LNCaP clone FGC (cell line): ENCODE data around the gene SCAANT1.

ENCODE experiments used
- DNase-seq: peaks from one replicate; pipeline ENCODE4 v3.0.0-alpha.2; 2011; ENCODE audit warnings: low read depth
- H3K4me3 ChIP-seq: 2 replicates; pipeline ENCODE4 v1.5.1; 2011; ENCODE audit warnings: mild to moderate bottlenecking, low read depth, low read length, control low read depth
- TF ChIP-seq, protein P1 (sequence below): IDR thresholded peaks from 2 replicates; pipeline ENCODE4 v1.5.1; 2012; ENCODE audit warnings: mild to moderate bottlenecking; ENCODE audit not compliant: control insufficient read depth, insufficient read depth; ENCODE audit errors: extremely low read depth

Gene SCAANT1

GRCh38 chr3:63945558-63946096 is 33.4 kb upstream of the SCAANT1 start:
- H3K4me3 ChIP-seq: no peak overlapping the region
- no peak for DNase-seq
- TF ChIP-seq, protein P1, sequence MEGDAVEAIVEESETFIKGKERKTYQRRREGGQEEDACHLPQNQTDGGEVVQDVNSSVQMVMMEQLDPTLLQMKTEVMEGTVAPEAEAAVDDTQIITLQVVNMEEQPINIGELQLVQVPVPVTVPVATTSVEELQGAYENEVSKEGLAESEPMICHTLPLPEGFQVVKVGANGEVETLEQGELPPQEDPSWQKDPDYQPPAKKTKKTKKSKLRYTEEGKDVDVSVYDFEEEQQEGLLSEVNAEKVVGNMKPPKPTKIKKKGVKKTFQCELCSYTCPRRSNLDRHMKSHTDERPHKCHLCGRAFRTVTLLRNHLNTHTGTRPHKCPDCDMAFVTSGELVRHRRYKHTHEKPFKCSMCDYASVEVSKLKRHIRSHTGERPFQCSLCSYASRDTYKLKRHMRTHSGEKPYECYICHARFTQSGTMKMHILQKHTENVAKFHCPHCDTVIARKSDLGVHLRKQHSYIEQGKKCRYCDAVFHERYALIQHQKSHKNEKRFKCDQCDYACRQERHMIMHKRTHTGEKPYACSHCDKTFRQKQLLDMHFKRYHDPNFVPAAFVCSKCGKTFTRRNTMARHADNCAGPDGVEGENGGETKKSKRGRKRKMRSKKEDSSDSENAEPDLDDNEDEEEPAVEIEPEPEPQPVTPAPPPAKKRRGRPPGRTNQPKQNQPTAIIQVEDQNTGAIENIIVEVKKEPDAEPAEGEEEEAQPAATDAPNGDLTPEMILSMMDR: no peak

DNA sequence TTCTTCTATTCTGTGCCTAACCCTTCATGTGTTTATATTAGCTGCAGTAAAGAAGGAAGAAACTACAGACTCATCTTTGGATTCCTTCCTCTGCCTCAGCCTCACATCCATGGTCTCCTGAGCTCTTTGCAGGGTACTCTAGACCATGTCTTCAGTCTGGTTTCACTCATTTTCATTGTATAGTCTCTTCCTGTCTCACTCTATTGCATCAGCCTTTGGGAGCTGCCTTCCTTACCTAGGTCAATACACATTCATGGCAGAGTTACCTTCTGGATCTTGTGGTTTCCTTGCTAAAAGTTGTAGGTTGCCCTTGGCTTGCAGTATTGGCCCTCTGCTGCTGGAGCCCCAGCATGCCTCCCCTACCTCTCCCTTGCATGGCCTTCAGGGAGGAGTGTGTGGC is 31.5 kb upstream of the SCAANT1 start:
- TF ChIP-seq, protein P1: no peak
- no peak for DNase-seq
- no peak overlapping the region for H3K4me3 ChIP-seq

- no peak overlapping the region for H3K4me3 ChIP-seq
- no peak for DNase-seq
- TF ChIP-seq, protein P1: no peak
Measured at GRCh38 chr3:63942528-63942927, 30.3 kb upstream of the SCAANT1 start.

DNA sequence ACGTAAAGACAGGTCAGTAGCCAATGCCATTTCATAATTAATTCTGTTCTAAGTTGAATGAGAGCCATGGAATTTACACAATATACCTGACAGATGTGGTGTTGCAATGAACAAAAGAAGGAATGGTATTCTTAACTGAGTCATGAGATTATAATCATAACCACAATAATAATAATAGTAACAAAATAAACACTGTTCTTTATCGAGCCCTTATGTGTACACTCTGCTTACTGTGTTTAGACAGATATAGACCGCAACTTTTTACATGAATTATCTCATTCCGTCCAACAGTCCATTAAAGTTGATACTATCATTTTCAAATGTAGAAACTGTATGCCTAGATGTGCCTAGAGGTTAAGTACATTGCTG is 28.2 kb upstream of the SCAANT1 start:
- DNase-seq: no peak
- TF ChIP-seq, protein P1: no peak
- no peak overlapping the region for H3K4me3 ChIP-seq

- TF ChIP-seq, protein P1: no peak
- DNase-seq: peak; percentile 83
- H3K4me3 ChIP-seq: peak overlapping the region; percentile 26
Measured at GRCh38 chr3:63937661-63938651, 25.8 kb upstream of the SCAANT1 start.

DNA sequence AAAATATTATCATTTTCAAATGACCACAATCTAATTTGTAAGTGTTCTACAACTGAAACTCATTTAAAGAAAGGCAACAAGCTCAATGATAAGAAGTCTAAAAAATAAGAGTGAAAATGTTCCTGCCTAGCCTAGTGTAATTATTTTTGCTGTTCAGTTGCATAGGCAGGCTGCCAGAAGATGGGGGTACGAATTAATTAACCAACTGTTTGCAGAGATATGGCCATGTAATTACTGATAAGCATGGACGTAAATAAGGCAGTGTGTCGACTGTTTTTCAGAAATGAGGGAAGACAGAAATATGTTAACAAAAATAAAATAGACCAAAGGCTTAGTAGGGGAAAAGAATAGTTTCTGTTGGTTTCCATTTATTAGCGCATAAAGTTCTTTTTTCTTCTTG is 24.7 kb upstream of the SCAANT1 start:
- TF ChIP-seq, protein P1: no peak
- no peak for DNase-seq
- H3K4me3 ChIP-seq: peak overlapping the region; percentile 0; the same call in 1 of the 2 replicates
